HEK293 (cell line): ENCODE measurements around the gene DCLK1.

Experiments
- CTCF ChIP-seq: fragments of 450-650 bp; formaldehyde crosslinking; IDR thresholded peaks from 2 replicates; pipeline ENCODE4 v1.5.1; 2016; ENCODE audit warnings: missing biosample characterization, missing genetic modification characterization
- EGR2 ChIP-seq: fragments of 450-650 bp; formaldehyde crosslinking; IDR thresholded peaks from 2 replicates; pipeline ENCODE4 v1.5.1; 2016; ENCODE audit warnings: low read depth, missing biosample characterization, missing genetic modification characterization
- SETDB1 ChIP-seq: IDR thresholded peaks from one replicate; pipeline ENCODE4 v1.6.1; 2017; ENCODE audit warnings: mild to moderate bottlenecking, low read length, moderate library complexity, mixed read lengths; ENCODE audit not compliant: insufficient read length
- ZNF175 ChIP-seq: fragments of 450-650 bp; formaldehyde crosslinking; IDR thresholded peaks from 2 replicates; pipeline ENCODE4 v1.5.1; 2016; ENCODE audit warnings: missing biosample characterization, missing genetic modification characterization
- ZNF239 ChIP-seq: fragments of 450-650 bp; formaldehyde crosslinking; IDR thresholded peaks from 2 replicates; pipeline ENCODE4 v1.5.1; 2016; ENCODE audit warnings: missing biosample characterization, missing genetic modification characterization
- ZNF274 ChIP-seq, 2 experiments: fragments of 200-500 bp in 1 of 2; fragments of 450-650 bp in 1 of 2; sonication (Bioruptor generic) in 1 of 2; formaldehyde crosslinking in 1 of 2; IDR thresholded peaks; 2 replicates each; pipeline versions ENCODE4 v1.5.1 to v1.6.1; 2014 to 2016; ENCODE audit warnings: borderline replicate concordance in 1 of 2, inconsistent platforms in 1 of 2, low read length in 1 of 2, missing biosample characterization in 1 of 2, missing genetic modification characterization in 1 of 2
- ZNF473 ChIP-seq: fragments of 450-650 bp; formaldehyde crosslinking; IDR thresholded peaks from 2 replicates; pipeline ENCODE4 v1.5.1; 2017; ENCODE audit warnings: missing biosample characterization, missing genetic modification characterization
- ZNF530 ChIP-seq: fragments of 450-650 bp; formaldehyde crosslinking; IDR thresholded peaks from 2 replicates; pipeline ENCODE4 v1.5.1; 2016; ENCODE audit warnings: low read depth, missing biosample characterization, missing genetic modification characterization
- ZNF639 ChIP-seq: fragments of 450-650 bp; formaldehyde crosslinking; IDR thresholded peaks from 2 replicates; pipeline ENCODE4 v1.5.1; 2016; ENCODE audit warnings: missing biosample characterization, missing genetic modification characterization
- ZNF677 ChIP-seq: fragments of 450-650 bp; IDR thresholded peaks from 2 replicates; pipeline ENCODE4 v1.5.0; 2018; ENCODE audit warnings: missing biosample characterization, mild to moderate bottlenecking, missing genetic modification characterization, moderate library complexity
- TF ChIP-seq, protein P1 (sequence below): fragments of 450-650 bp; formaldehyde crosslinking; IDR thresholded peaks from 2 replicates; pipeline ENCODE4 v1.5.1; 2016; ENCODE audit warnings: missing biosample characterization, missing genetic modification characterization

- no peak for TF ChIP-seq ZNF677
- TF ChIP-seq CTCF: no peak
- no peak for TF ChIP-seq EGR2 (tag by site-specific recombination)
- TF ChIP-seq, protein P1, sequence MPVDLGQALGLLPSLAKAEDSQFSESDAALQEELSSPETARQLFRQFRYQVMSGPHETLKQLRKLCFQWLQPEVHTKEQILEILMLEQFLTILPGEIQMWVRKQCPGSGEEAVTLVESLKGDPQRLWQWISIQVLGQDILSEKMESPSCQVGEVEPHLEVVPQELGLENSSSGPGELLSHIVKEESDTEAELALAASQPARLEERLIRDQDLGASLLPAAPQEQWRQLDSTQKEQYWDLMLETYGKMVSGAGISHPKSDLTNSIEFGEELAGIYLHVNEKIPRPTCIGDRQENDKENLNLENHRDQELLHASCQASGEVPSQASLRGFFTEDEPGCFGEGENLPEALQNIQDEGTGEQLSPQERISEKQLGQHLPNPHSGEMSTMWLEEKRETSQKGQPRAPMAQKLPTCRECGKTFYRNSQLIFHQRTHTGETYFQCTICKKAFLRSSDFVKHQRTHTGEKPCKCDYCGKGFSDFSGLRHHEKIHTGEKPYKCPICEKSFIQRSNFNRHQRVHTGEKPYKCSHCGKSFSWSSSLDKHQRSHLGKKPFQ (tag by site-specific recombination): no peak
- no peak for TF ChIP-seq ZNF175 (tag by site-specific recombination)
- TF ChIP-seq ZNF530: no peak
- TF ChIP-seq ZNF274 (IDR thresholded peaks at IDR 0.05; ENCODE audit: low read length): no peak
- no peak for TF ChIP-seq ZNF274 (tag by site-specific recombination; IDR thresholded peaks at IDR 0.05; ENCODE audit: borderline replicate concordance)
- no peak for TF ChIP-seq ZNF639
- no peak for TF ChIP-seq ZNF239 (tag by site-specific recombination)
- TF ChIP-seq SETDB1: no peak
- TF ChIP-seq ZNF473 (tag by site-specific recombination): no peak
Measured at GRCh38 chr13:35961002-35961401, 170.2 kb downstream of the DCLK1 start.
